Astrocyte of the spinal cord (primary cell): ENCODE measurements around the gene CCM2L.

Experiments used
- DNase-seq: peaks from one replicate; pipeline ENCODE4 v3.0.0; 2011; ENCODE audit warnings: low read depth, low spot score
- H3K4me3 ChIP-seq: 2 replicates; pipeline ENCODE4 v1.5.1; 2011; ENCODE audit warnings: low read depth, mild to moderate bottlenecking, low read length, moderate library complexity
- CTCF ChIP-seq: IDR thresholded peaks from 2 replicates; pipeline ENCODE4 v1.5.1; 2012; ENCODE audit warnings: low read depth, mild to moderate bottlenecking, low read length, inconsistent platforms
- in situ Hi-C: cut with HindIII; loops from 2 replicates; pipeline ENCODE4 v1.10.0; 2017; ENCODE audit warnings: low sequenced_read_pairs

The CCM2L gene

DNA sequence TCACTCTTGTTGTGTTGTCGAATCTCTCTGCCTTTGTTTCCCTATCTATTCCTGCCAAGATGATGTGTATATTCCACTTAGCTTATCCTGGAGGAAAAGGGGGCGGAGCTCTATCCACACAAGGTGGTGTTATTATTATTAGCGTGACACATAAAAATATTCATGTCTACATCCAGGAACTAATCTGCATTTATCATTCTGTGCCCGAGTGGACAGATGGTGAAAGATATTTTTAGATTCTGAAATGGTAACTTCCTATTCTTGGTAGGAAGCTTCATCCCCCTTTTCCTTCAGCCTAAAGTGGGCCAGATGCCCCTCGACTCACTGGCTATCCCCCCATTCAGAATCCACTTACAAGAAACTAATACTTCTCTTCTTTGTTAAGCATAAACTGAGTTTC lies 40.2 kb upstream of the CCM2L start:
- in situ Hi-C loops, result no loop called here
- no peak for TF ChIP-seq CTCF
- DNase-seq, result no peak
- no peak overlapping the region for H3K4me3 ChIP-seq

- DNase-seq, result no peak
- in situ Hi-C loops, result no loop called here
- no peak for TF ChIP-seq CTCF
- no peak overlapping the region for H3K4me3 ChIP-seq
Measured at GRCh38 chr20:31972471-31973021, 37.7 kb upstream of the CCM2L start.

DNA sequence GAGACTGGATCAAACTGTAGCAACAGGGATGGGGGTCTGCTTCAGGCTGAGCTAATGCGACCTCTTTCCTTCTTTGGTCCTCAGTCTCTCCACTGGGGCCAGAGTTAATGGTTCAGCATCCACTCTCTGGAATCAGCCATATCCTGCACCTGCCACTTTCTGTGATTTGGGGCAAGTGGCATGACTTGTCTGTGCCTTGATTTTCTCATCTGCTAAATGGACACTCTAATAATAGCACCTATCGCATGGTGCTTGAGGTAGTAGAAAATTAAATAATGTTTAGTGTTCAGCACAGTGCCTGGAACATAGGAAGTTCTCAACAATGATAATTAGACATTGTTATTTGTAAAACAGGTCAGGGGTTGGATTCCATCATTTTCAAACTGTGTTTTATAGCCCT lies 35.9 kb upstream of the CCM2L start:
- in situ Hi-C loops, result no loop called here
- TF ChIP-seq CTCF, result no peak
- H3K4me3 ChIP-seq, result no peak overlapping the region
- DNase-seq, result no peak

- in situ Hi-C loops, result no loop called here
- H3K4me3 ChIP-seq, result no peak overlapping the region
- no peak for TF ChIP-seq CTCF
- DNase-seq, result no peak
Measured at GRCh38 chr20:31974951-31975487, 35.2 kb upstream of the CCM2L start.

DNA sequence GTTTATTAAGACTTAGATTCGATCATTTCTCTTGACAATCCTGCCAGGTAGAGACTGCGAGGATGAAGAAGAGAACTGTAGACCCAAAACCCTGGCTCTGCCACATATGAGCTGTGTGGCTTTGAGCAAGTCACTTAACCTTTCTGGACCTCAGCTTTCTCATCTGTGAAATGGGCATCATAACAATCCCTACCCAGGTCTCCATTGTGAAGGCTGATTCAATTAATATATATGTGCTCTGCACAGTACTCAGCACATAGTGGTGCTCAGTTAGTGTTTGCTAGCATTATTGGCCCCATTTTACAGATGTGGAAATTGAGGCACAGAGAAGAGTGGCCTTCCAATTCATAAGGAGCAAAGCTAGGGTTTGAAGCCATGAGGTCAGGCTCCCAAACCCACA lies 34.4 kb upstream of the CCM2L start:
- TF ChIP-seq CTCF, result no peak
- in situ Hi-C loops, result no loop called here
- H3K4me3 ChIP-seq, result no peak overlapping the region
- DNase-seq, result no peak

DNA sequence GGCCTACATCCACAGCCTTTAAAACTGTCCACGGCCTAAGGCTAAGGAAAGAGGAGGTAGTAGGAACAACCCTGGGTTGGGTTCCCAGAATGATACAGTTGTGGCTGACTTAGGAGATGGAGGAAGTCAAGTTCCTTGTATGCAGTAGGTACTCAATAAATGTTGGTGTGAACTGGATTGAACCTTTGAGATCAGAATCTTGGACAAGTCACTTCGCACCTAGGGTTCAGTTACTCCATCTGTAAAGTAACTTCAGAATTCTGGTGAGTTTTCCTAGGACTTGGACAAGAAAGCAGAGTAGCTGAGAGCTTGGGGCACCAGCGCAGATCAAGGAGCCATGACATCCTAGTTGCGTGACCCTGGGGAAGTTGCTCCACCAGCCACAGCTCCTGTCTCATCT lies 33.2 kb upstream of the CCM2L start:
- no peak overlapping the region for H3K4me3 ChIP-seq
- DNase-seq, result no peak
- no peak for TF ChIP-seq CTCF
- in situ Hi-C loops, result no loop called here
